Measurements from ENCODE around the gene PPP1R3E. TPM values are rescaled to one million over a fixed set of nuclear protein-coding genes. Genes with fewer than 3 reads are reported as not detected.
A peak's percentile ranks its signal among the peaks of the same experiment; 100 is the strongest.

PPP1R3E gene
- total RNA-seq (ENCODE audit: unreplicated experiment), result 10.8 TPM
- long read RNA-seq, partial matches to known transcripts, result 1 of 1 reads
- long read RNA-seq, other reads (novel, unspliced or antisense), result 0 of 1 reads

- Mint-ChIP-seq H3K4me1 (ENCODE audit: low read depth, unreplicated experiment) (peaks cover 7% of the 10 kb centered on the region), H3K9me3 (ENCODE audit: unreplicated experiment) (peaks cover 20% of the 10 kb centered on the region), H3K36me3 (ENCODE audit: unreplicated experiment) (no peaks in the 10 kb centered on the region), H3K27me3 (ENCODE audit: unreplicated experiment) (peaks cover 18% of the 10 kb centered on the region), H3K27ac (ENCODE audit: unreplicated experiment) (peak within 1 kb of the TSS; percentile 98), H3K4me3 (ENCODE audit: unreplicated experiment) (peak within 1 kb of the TSS; percentile 98)
- TF ChIP-seq CTCF (IDR thresholded peaks at IDR 0.05; ENCODE audit: partially characterized antibody, unreplicated experiment), result no peak
- peak; percentile 81 for DNase-seq
These were observed at the start of gene PPP1R3E for GRCh38 chr14:23302290-23303225. Gene PPP1R3E (minus strand): TSS chr14:23302859. CDS start chr14:23302576, 283 bp downstream.

- Mint-ChIP-seq H3K36me3 (ENCODE audit: unreplicated experiment) (peaks cover 16% of the 10 kb centered on the region), H3K4me1 (ENCODE audit: low read depth, unreplicated experiment) (peaks cover 14% of the 10 kb centered on the region)
- peak; percentile 64 for DNase-seq
These were observed 49.2 kb upstream of the PPP1R3E start for GRCh38 chr14:23351681-23352505.

GRCh38 chr14:23349156-23349845, 46.6 kb upstream of the PPP1R3E start:
- H3K27me3 Mint-ChIP-seq (ENCODE audit: unreplicated experiment), result peaks cover 13% of the 10 kb centered on the region
- H3K4me3 Mint-ChIP-seq (ENCODE audit: unreplicated experiment), result no peak overlapping the region
- DNase-seq, result no peak
- peaks cover 12% of the 10 kb centered on the region for H3K36me3 Mint-ChIP-seq (ENCODE audit: unreplicated experiment)
- peaks cover 17% of the 10 kb centered on the region for H3K9me3 Mint-ChIP-seq (ENCODE audit: unreplicated experiment)
- TF ChIP-seq CTCF (IDR thresholded peaks at IDR 0.05; ENCODE audit: partially characterized antibody, unreplicated experiment), result no peak
- H3K27ac Mint-ChIP-seq (ENCODE audit: unreplicated experiment), result no peak overlapping the region
- peaks cover 19% of the 10 kb centered on the region for H3K4me1 Mint-ChIP-seq (ENCODE audit: low read depth, unreplicated experiment)

More at GRCh38 chr14:23351681-23352505, 49.2 kb upstream of the PPP1R3E start:
- Mint-ChIP-seq H3K4me3 (ENCODE audit: unreplicated experiment) (peak overlapping the region; percentile 85), H3K27ac (ENCODE audit: unreplicated experiment) (no peak overlapping the region), H3K9me3 (ENCODE audit: unreplicated experiment) (peaks cover 19% of the 10 kb centered on the region), H3K27me3 (ENCODE audit: unreplicated experiment) (peaks cover 16% of the 10 kb centered on the region)
- TF ChIP-seq CTCF (IDR thresholded peaks at IDR 0.05; ENCODE audit: partially characterized antibody, unreplicated experiment), result peak; percentile 42

GRCh38 chr14:23348297-23348655, 45.6 kb upstream of the PPP1R3E start:
- H3K27me3 Mint-ChIP-seq (ENCODE audit: unreplicated experiment), result peaks cover 13% of the 10 kb centered on the region
- peaks cover 12% of the 10 kb centered on the region for H3K9me3 Mint-ChIP-seq (ENCODE audit: unreplicated experiment)
- H3K27ac Mint-ChIP-seq (ENCODE audit: unreplicated experiment), result no peak overlapping the region
- peaks cover 17% of the 10 kb centered on the region for H3K4me1 Mint-ChIP-seq (ENCODE audit: low read depth, unreplicated experiment)
- no peak for DNase-seq
- H3K4me3 Mint-ChIP-seq (ENCODE audit: unreplicated experiment), result no peak overlapping the region
- H3K36me3 Mint-ChIP-seq (ENCODE audit: unreplicated experiment), result peaks cover 12% of the 10 kb centered on the region
- TF ChIP-seq CTCF (IDR thresholded peaks at IDR 0.05; ENCODE audit: partially characterized antibody, unreplicated experiment), result no peak
